Nucleus accumbens (tissue), 56 donors: ENCODE data around the gene AATF.
A peak's percentile ranks its signal among the peaks of the same experiment; 100 is the strongest.

Source experiments
- DNase-seq, 56 donors: peaks; one replicate each; lab custom pipeline; 2025; lab: John Stamatoyannopoulos, UW

The AATF gene

DNA sequence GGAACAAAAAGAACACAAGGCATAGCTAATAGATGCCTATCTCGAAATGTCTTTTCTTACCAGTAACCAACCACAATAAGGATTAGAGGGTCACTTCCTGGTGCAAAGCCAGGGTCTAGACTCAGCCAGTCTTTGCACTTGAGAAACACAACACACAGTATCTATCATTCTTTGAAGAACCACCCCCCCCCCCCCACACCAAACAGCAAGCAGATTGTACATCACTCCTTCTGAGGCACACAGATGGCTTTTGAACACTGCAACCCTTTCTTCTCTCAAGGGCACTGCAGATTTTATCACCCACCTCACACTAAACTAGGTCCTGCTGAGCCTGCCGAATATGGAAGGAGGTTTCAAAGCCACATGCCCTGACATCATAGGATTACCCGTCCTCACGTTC, 145.6 kb downstream of the AATF start:
- peak in 8 of 56 donors; percentile 8 to 42 (median 16) for DNase-seq

DNA sequence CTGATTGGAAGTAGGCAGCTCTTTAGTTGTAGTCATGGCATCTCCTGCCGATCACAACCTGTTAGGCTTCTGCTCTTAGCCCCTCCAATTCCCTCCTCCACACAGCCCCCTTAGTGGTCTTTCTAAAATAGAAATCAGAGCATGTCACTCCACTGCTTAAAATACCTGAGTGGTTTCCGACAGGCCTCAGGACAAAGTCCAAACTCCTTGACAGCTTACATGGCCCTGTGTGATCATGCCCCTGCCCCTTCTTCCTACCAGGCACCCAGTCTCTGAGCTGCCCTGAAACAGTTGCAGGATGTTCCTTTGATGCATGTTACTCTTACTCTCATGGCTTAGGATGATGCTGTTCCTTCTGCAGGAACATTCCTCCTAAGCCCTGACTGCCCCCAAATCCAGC, 147.3 kb downstream of the AATF start:
- DNase-seq: no peak

DNA sequence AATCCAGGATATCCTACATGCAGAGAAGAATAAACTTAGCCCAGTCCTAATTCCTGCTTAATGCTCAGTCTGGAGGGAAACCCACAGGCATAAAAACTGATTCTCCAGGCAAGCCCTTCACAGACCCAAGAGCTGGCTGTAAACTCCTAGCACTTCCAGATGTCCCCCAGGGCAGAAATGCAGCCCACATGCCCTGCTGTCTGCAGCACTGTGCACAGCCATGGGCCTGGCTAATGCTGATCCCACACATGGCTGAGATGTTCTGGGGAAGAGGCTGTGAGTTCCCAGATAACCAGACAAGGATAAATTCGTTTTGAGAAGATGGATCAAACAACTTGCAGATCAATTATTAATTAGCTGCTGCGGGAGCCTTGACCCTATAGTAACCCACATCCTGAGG, 148.4 kb downstream of the AATF start:
- no peak for DNase-seq

DNA sequence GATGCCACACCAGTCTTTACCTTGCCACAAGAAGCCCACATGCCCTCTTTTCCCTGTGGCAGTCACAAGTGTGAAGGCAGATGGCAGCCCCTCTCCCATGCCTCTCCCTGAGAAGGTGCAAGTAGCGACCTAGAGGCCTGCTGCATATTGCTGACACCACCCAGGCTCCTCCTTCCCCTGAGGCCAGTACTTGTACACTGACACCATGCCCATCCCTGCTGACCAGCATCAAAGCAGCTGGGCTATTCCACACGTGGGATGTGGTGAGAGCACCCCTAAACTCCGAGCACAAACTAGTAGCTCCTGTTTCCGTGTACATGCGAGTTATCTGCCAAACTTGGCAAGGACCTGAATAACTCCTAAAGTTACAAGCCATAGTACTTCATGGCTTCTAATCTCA, 149.4 kb downstream of the AATF start:
- DNase-seq: no peak

DNA sequence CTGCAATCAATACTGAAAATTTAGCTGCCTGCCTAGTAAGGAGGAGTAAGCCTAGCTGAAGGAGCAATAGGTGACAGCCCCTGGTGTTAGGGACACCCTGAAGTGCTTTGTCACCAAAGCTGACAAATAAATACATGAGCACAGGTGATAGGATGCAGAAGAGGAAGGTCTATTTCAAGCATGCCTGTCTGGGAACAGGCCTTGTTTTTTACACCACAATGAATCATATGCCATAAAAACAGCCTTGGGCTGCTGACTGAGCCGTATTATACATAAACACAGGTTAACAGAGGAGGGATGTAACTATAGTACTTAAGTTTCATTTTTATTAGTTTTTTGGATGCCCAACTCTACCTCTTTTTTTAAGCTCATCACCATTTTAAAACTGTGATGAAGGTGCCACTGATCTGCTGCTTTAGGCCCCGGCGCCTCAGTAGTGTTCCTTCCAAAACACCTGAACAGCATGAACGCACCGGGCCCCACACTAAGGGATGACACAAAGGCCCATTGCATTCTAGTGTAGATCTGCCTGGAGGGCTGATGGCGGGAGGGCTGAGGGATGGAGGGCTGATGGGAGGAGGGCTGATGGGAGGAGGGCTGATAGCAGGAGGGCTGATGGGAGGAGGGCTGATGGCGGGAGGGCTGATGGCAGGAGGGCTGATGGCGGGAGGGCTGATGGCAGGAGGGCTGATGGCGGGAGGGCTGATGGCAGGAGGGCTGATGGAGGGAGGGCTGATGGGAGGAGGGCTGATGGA, 150.3 kb downstream of the AATF start:
- no peak for DNase-seq

DNA sequence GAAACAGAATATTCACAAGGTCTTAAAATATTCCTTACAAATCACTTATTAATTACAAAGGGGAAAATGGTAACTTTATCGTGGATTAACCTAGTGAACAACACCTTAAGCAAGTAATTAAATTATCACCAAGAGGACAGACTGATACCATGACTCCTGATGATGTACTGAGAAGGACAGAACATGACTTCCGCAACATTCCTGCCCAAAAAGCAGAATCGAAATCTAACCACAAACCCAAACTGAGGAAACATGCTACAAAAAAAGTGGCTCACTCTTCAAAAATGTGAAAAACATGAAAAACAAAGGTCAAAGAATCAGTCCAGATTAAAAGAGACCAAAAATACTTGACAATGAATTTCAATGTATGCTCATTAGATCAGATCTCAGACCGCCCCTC, 151.5 kb downstream of the AATF start:
- DNase-seq: no peak

DNA sequence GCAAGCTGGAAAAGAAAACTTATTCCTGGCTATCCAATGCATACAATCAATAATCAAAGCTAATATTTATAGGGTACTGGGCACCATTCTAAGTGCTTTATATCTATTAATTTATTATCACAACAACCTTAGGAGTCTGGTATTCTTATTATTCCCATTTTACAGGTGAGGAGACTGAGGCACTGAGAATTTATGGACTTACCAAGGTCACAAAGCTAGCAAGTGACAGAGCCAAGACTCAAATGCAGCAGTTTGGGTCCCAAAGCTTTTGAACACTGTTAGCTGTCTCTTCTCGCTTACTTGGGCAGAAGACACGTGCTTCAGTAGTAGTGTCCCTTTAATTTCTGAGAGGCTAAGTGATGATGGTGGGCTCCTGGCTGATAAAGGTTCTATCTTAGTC, 152.6 kb downstream of the AATF start:
- DNase-seq: no peak

DNA sequence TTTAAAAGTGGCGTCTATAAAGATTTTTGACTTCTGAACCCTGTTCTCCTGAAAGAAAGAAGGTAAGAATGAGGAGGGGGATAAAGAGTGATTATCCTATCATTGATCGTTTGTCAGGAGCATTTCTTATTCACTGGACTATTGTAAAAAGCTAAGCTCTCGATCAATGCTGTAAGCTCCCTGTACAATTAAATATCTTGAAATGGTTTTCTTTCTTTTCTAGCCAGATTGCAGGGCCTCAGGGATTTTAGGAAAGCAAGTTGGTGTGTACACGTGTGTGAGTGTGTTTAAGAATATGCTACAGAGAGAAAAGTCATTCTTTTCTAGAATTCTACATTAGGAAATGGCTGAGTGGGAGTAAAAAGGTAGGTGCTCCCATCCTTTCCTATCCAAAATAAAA, 154.5 kb downstream of the AATF start:
- DNase-seq: no peak

DNA sequence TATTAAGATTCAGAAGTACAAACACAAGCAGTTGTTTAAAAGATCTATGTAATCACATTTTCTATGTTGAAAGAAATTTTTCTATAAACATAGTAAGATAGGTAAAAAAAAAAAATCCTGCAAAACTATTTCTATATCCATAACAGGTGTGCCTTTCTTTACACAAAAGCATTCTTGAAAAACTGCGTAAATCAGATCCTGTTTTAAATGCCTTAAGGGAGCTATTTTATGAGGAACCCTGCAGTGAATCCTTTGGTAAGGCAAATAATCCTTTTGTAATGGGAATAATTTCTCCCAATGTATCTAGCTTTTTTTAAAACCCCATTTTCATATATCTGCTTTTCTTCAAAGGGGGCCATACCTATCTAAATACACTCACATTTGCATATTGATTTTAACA, 157.3 kb downstream of the AATF start:
- DNase-seq: no peak
